Caco-2 (cell line): Measurements from ENCODE around the gene NTRK2. TPM values are rescaled to one million over a fixed set of nuclear protein-coding genes. Genes with fewer than 3 reads are reported as not detected.

Experiments
- BruUV-seq: library from RNA; stranded (reverse); fragments of 400-500 nt; replicated peaks from 2 replicates; lab custom pipeline; 2021; lab: Mats Ljungman, UMichigan
- CTCF ChIA-PET: fragments of 300-600 bp; sonication (Branson Sonifier 250); formaldehyde crosslinking; loops from one replicate; lab custom pipeline; 2022; ENCODE audit warnings: antibody characterized with exemption; lab: Charles Lee
- POLR2A ChIA-PET: fragments of 300-600 bp; sonication (Branson Sonifier 250); formaldehyde crosslinking; loops from one replicate; lab custom pipeline; 2022; ENCODE audit warnings: antibody characterized with exemption; lab: Charles Lee
- DNase-seq, 2 experiments: peaks; one replicate each; pipeline versions ENCODE4 v3.0.0 to v3.0.0-alpha.2; 2020 to 2022
- H3K27me3 ChIP-seq: replicated peaks from 2 replicates; pipeline ENCODE4 v1.6.0; 2011; ENCODE audit warnings: low read length; ENCODE audit not compliant: control insufficient read depth, insufficient read depth
- H3K36me3 ChIP-seq: 2 replicates; pipeline ENCODE4 v1.5.1; 2011; ENCODE audit warnings: low read length; ENCODE audit not compliant: control insufficient read depth, insufficient read depth
- H3K4me1 ChIP-seq: fragments of 250-450 bp; sonication (Bioruptor Pico); 2 replicates; pipeline ENCODE4 v1.5.1; 2020; ENCODE audit warnings: mild to moderate bottlenecking
- H3K4me3 ChIP-seq: 2 replicates; pipeline ENCODE4 v1.5.1; 2011; ENCODE audit warnings: low read depth, mild to moderate bottlenecking, control low read depth, low read length
- H3K9me3 ChIP-seq: fragments of 250-450 bp; sonication (Bioruptor Pico); 2 replicates; pipeline ENCODE4 v1.5.1; 2020; ENCODE audit warnings: mild to moderate bottlenecking, moderate library complexity
- H3K27ac Mint-ChIP-seq: one replicate; pipeline ENCODE4 v1.8.0; 2022; ENCODE audit warnings: mixed read lengths; ENCODE audit not compliant: unreplicated experiment
- H3K27me3 Mint-ChIP-seq: one replicate; pipeline ENCODE4 v1.8.0; 2022; ENCODE audit warnings: mixed read lengths; ENCODE audit not compliant: insufficient read depth, unreplicated experiment
- H3K36me3 Mint-ChIP-seq: one replicate; pipeline ENCODE4 v1.8.0; 2022; ENCODE audit warnings: mild to moderate bottlenecking, mixed read lengths; ENCODE audit not compliant: insufficient read depth, unreplicated experiment
- H3K4me1 Mint-ChIP-seq: one replicate; pipeline ENCODE4 v1.8.0; 2022; ENCODE audit warnings: low read depth, mixed read lengths; ENCODE audit not compliant: unreplicated experiment
- H3K4me3 Mint-ChIP-seq: one replicate; pipeline ENCODE4 v1.8.0; 2022; ENCODE audit warnings: mild to moderate bottlenecking, moderate library complexity, mixed read lengths; ENCODE audit not compliant: unreplicated experiment
- H3K9me3 Mint-ChIP-seq: one replicate; pipeline ENCODE4 v1.8.0; 2022; ENCODE audit warnings: mixed read lengths; ENCODE audit not compliant: unreplicated experiment
- intact Hi-C: fragments of 100-400 bp; cut with micrococcal nuclease; formaldehyde crosslinking; loops from one replicate; pipeline ENCODE4 v1.10.0; 2022; ENCODE audit not compliant: unreplicated experiment
- total RNA-seq: library from RNA; stranded (reverse); gene quantifications from 2 replicates; pipeline ENCODE4 v1.2.3, GENCODE V29; 2022
- TF ChIP-seq, protein P1 (sequence below), 2 experiments: fragments of 200-600 bp in 1 of 2; IDR thresholded peaks; 1 replicate in 1 of 2; 2 replicates in 1 of 2; pipeline versions ENCODE4 v1.5.1 to v1.8.0; 2011 to 2022; ENCODE audit warnings: antibody characterized with exemption in 1 of 2, control low read depth in 1 of 2, inconsistent platforms in 1 of 2, low read depth in 1 of 2, low read length in 1 of 2, mild to moderate bottlenecking in 1 of 2, moderate library complexity in 1 of 2; ENCODE audit not compliant: insufficient read depth in 1 of 2, severe bottlenecking in 1 of 2, unreplicated experiment in 1 of 2

The NTRK2 gene
- total RNA-seq, 1 experiment from 2014 or later, result not detected

GRCh38 chr9:84959339-84959738 lies 289.8 kb downstream of the NTRK2 start:
- Histone ChIP-seq H3K27me3 (no peaks in the 10 kb centered on the region), H3K4me3 (no peak overlapping the region), H3K4me1 (no peaks in the 10 kb centered on the region), H3K9me3 (no peaks in the 10 kb centered on the region), H3K36me3 (no peaks in the 10 kb centered on the region)
- no peak for DNase-seq
- Mint-ChIP-seq H3K9me3 (no peaks in the 10 kb centered on the region), H3K4me3 (no peak overlapping the region), H3K27me3 (peaks cover 3% of the 10 kb centered on the region), H3K4me1 (no peaks in the 10 kb centered on the region), H3K27ac (no peak overlapping the region), H3K36me3 (no peaks in the 10 kb centered on the region)
- intact Hi-C loops, result no loop called here
- TF ChIP-seq, protein P1, sequence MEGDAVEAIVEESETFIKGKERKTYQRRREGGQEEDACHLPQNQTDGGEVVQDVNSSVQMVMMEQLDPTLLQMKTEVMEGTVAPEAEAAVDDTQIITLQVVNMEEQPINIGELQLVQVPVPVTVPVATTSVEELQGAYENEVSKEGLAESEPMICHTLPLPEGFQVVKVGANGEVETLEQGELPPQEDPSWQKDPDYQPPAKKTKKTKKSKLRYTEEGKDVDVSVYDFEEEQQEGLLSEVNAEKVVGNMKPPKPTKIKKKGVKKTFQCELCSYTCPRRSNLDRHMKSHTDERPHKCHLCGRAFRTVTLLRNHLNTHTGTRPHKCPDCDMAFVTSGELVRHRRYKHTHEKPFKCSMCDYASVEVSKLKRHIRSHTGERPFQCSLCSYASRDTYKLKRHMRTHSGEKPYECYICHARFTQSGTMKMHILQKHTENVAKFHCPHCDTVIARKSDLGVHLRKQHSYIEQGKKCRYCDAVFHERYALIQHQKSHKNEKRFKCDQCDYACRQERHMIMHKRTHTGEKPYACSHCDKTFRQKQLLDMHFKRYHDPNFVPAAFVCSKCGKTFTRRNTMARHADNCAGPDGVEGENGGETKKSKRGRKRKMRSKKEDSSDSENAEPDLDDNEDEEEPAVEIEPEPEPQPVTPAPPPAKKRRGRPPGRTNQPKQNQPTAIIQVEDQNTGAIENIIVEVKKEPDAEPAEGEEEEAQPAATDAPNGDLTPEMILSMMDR (IDR thresholded peaks at IDR 0.05; ENCODE audit: insufficient read depth in 1 of 2, low read depth in 1 of 2, low read length in 1 of 2, severe bottlenecking in 1 of 2, unreplicated experiment in 1 of 2), result no peak
- CTCF ChIA-PET, result no interaction called here
- POLR2A ChIA-PET, result no interaction called here
- no TSS peak for BruUV-seq

DNA sequence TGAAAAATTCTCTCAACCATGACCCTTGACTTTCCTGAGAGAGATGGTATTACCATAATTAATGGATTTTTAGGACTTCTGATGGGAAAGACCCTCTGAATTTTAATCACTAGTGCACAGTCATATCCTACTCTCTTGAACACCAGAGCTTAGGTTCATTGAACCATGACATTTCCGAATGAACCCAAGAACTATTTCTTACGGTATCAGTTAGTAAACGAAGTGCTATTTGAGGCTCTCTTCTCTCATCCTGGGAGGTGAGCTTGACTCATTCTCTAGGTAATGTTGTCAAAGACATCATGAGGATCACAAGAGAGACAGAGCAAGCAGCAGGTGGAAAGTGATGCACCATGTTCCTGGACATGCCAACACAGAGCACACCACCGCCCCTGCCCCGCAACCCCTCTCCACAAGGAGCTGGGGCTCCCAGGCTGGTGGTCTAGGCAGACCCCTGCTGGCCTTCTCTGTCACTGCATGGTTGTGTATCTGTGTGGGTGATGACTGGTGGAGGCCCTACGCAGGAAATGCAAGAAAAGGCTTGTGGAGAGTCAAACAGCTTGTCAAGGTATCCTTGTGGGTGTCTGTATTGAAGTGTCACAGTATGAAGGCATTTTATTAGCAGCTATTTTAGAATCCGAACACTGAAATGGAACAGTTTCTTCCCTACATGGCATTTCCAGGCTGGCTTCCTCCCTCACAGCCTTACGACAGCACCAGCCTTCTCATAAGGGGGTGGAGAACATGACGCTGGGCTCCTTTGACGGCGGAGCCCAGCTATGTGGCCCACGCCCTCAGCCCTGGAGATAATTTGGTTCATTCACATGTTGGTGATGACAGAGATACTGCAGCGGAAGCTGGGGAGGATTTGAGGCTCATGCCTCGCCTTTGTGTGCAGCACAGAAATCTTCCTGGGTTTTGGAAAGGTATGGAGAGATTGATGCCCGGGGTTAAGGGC lies 297.6 kb downstream of the NTRK2 start:
- H3K4me3 ChIP-seq, result no peak overlapping the region
- intact Hi-C loops, result no loop called here
- TF ChIP-seq, protein P1 (IDR thresholded peaks at IDR 0.05; ENCODE audit: insufficient read depth in 1 of 2, low read depth in 1 of 2, low read length in 1 of 2, severe bottlenecking in 1 of 2, unreplicated experiment in 1 of 2), result peak in 1 of 2 experiments; percentile 5
- Mint-ChIP-seq H3K4me1 (no peaks in the 10 kb centered on the region), H3K27ac (no peak overlapping the region), H3K4me3 (no peak overlapping the region), H3K9me3 (no peaks in the 10 kb centered on the region), H3K36me3 (no peaks in the 10 kb centered on the region), H3K27me3 (peaks cover 5% of the 10 kb centered on the region)
- no TSS peak for BruUV-seq
- no peaks in the 10 kb centered on the region for H3K27me3 ChIP-seq
- no peaks in the 10 kb centered on the region for H3K9me3 ChIP-seq
- DNase-seq, result no peak
- H3K36me3 ChIP-seq, result no peaks in the 10 kb centered on the region
- CTCF ChIA-PET, result no interaction called here
- POLR2A ChIA-PET, result no interaction called here
- H3K4me1 ChIP-seq, result no peaks in the 10 kb centered on the region

DNA sequence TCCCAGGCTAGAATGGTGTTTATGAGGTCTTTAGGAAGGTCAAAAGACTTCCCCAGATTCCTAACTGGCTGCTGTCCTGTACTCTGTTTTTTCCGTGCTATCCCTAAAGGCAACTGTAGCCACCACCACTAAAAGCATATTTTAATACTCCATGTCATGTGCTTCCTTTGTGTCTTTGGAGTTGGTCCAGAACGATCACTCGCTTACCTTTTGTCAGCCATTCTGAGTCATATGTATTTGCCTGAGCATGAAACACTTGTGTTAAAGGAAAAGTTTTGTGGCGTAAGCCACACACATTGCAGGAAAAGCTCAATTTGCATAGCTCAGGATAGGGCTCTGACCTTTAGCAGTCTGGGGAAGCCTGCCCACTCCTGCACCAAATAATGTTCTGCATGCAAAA lies 299.6 kb downstream of the NTRK2 start:
- ChIA-PET CTCF (no interaction called here), POLR2A (no interaction called here)

More for the DNA sequence above, 299.6 kb downstream of the NTRK2 start:
- Histone ChIP-seq H3K4me3 (no peak overlapping the region), H3K9me3 (no peaks in the 10 kb centered on the region), H3K27me3 (no peaks in the 10 kb centered on the region), H3K4me1 (no peaks in the 10 kb centered on the region), H3K36me3 (no peaks in the 10 kb centered on the region)
- TF ChIP-seq, protein P1 (IDR thresholded peaks at IDR 0.05; ENCODE audit: insufficient read depth in 1 of 2, low read depth in 1 of 2, low read length in 1 of 2, severe bottlenecking in 1 of 2, unreplicated experiment in 1 of 2), result no peak
- no peak for DNase-seq
- Mint-ChIP-seq H3K4me3 (no peak overlapping the region), H3K9me3 (no peaks in the 10 kb centered on the region), H3K36me3 (no peaks in the 10 kb centered on the region), H3K4me1 (no peaks in the 10 kb centered on the region), H3K27ac (no peak overlapping the region), H3K27me3 (peaks cover 5% of the 10 kb centered on the region)
- BruUV-seq, result no TSS peak
- intact Hi-C loops, result no loop called here
